DMS53 treated with DMSO at 0.1 percent for 48 hours (cell line): Measurements from ENCODE around the gene ARHGAP15.

Experiments
- DNase-seq: peaks from one replicate; lab custom pipeline; 2025; ENCODE audit not compliant: unreplicated experiment; lab: John Stamatoyannopoulos, UW

ARHGAP15 gene

DNA sequence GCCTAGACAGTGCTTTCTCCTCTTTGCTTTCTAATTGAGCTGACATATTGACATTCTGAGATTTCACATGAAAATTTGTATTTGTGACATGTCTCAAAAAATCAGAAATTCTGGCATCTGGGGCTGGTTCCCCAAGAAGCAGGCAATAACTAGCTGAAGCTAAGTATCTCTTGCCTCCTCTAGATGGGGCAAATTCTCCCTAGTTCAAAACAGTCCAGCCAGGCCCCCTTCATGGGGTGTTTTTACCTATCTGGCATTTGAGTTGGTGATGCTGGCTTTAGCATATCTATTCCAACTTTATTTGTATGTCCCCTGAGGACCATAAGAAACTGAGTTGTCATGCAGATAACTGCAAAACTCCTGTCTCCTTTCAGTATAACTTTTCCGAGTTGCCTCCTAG is 39.9 kb downstream of the ARHGAP15 start:
- DNase-seq: no peak

DNA sequence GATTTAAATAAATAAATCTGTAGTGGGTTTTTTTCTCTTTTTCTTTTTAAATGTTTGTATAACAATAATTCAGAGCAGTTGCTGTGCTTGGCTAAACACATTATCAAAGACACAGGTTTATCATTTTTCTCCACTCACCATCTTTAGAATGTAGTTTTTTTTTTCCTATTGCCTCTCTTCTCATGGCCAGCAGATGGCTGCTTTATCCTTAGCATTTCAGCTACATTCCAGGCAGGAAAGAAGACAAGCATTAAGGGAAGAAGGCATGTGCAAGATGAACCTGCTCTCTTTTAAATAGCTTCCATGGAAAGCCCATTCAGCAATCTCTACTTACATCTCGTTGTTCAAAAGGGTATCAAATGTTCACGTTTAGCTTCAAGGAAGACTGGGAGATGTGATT is 42.6 kb downstream of the ARHGAP15 start:
- DNase-seq: no peak

DNA sequence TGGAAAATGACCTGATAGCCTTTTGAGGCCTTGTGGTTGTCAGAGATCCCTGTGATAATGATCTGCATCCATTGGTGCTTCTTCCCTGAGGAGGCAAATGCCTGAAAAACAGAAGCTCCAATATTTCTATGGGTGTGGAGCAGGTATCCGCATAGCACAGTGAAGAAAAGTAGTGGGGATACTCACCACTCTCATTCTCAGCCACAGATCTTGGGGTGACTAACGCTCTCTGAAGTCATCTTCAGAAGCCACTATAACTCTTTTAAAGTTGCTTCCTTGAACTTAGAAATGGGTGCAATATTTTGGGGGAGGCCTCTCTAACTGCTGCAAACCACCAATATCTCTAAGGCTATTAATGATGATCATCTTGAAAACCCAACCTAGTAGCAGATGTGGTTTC is 46.2 kb downstream of the ARHGAP15 start:
- DNase-seq: no peak

DNA sequence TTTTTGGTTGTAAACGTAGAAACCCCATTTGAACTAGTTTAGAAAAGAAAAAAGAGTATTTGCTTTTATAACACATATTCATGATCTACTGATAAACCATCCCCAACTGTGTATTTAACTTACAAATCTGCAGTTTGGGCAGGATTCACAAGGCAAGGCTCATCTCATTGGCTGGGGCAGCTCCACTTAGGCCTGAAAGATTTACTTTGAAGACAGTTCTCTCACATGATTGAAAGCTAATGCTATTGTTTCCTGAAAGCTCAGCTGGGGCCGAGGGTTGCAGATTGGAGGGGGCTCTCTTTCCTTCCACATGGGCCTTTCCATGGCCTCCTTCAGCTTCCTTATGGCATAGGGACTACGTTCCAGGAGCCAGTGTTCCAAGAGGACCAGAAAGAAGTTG is 47.4 kb downstream of the ARHGAP15 start:
- DNase-seq: no peak

- DNase-seq: no peak
Observed at GRCh38 chr2:143177096-143177786, 48.0 kb downstream of the ARHGAP15 start.

DNA sequence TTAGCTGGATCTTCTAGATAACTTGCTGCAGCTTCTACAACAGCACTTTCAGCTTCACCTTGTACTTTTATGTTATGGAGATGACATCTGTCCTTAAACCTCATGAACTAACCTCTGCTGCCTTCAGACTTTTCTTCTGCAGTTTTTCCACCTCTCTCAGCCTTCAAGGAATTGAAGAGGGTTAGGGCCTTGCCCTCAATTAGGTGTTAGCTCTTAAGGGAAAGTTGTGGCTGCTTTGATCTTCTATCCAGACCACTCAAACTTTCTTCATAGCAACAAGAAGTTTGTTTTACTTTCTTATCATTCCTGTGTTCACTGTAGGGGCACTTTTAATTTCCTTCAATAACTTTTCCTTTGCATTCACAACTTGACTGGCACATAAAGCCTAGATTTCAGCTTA is 52.3 kb downstream of the ARHGAP15 start:
- DNase-seq: no peak

DNA sequence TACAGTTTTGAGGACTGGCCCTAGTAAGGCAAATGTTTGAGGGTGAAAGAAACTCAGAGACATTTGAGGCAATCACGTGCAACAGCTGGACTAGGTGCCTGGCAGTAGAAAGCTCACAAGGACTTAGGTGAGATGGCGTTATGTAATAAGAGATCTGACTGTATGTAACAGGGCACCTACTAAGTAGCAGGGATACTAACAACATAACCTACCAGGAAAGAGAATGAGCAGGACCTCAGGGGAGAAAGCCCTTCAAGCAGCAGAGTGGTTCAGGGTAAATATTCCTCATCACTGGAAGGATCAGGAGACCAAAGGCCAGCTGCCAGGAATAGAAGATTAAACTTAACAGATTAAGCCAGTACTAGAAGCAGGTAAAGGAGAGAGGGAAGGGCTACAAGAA is 53.4 kb downstream of the ARHGAP15 start:
- no peak for DNase-seq

GRCh38 chr2:143183804-143184463 is 54.7 kb downstream of the ARHGAP15 start:
- DNase-seq: no peak

- DNase-seq: no peak
Observed at GRCh38 chr2:143186876-143187275, 57.7 kb downstream of the ARHGAP15 start.

- DNase-seq: no peak
Observed at GRCh38 chr2:143190431-143190830, 61.2 kb downstream of the ARHGAP15 start.

GRCh38 chr2:143192106-143192505 is 62.9 kb downstream of the ARHGAP15 start:
- no peak for DNase-seq

GRCh38 chr2:143192716-143193115 is 63.5 kb downstream of the ARHGAP15 start:
- DNase-seq: no peak

- DNase-seq: no peak
Observed at GRCh38 chr2:143193121-143193520, 63.9 kb downstream of the ARHGAP15 start.

DNA sequence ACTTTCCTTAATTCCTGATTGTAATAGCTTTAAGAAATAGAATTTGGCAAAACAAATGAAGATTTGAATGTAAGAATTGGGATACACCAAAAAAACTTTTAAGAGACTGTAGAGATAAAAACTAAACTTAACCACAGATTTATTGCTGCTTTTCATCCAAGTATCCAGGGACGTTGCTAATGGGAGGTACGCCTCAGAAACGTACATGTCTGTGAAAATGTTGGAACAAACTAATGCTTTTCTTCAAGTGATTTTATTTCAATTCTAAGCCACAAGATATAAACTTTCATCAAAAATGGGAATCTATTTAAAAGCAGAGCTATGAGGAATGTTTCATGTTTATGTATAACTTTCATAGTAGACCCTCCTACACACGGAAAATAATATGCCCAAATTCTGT is 66.3 kb downstream of the ARHGAP15 start:
- no peak for DNase-seq

GRCh38 chr2:143204062-143204461 is 74.8 kb downstream of the ARHGAP15 start:
- DNase-seq: no peak

DNA sequence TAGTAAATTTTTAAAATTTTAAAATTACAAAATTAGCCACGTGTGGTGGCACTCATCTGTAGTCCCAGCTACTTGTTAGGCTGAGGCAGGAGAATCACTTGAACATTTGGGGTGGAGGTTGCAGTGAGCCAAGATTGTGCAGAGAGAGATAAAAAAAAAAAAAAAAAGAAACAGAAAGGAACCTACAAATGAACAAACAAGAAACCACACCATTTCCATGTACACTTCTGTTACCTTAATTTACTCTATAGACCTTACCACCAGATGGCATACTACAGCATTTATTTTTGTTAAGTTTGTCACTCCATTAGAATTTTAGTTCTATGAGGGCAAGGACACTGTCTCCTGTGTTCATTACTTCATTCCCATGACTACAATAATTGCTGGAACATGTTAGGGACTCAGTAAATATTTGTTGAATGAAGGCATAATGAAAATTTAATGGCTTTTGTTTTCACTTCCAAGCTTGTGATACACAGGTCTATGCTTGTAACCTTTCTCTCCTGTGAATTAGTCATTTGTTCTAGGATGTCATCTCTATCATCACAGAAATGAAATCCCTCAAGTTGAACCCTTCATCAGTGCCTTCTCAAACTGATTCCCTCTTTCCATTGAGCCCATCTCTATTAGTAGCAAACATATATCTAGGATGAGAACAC is 76.0 kb downstream of the ARHGAP15 start:
- DNase-seq: no peak

DNA sequence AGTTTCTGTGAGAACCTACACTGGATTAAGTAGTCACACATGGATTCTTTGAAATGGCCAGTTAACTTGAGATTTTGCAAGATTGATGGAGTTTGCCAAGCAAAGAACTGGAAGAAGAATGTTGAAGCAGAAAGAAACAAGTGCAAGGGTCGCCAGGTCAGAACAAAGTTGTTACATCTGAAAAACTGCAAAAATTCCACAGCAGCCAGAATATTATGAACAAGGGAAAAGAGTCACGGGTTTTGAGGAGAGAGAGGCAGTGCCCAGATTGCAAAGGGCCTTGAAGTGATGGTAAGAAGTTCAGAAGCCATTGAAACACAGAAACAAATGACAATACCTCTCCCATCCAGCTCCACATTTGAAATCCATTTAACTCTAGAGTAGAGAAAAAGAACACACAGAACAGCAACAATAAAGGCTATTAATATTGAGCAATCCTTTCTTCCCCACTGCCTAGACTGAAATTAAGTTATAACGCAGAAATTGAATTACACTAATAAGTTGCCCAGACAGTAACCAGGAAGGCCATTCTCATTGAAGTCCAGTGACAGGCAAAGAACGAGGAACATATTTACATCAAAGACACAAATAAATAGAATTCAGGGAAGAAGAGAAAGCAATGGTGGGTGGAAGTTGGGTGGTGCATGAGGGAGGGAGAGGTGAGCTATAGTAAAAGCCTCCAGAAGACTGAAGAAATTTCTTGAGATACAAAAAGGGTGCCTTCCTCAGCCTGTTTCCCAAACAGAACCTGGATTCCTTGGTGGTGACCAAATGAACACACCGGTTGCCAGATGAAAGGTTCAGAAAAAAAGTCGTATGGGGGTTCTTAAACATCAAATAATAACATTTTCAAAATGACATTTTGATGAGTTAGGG is 80.6 kb downstream of the ARHGAP15 start:
- DNase-seq: no peak

GRCh38 chr2:143210446-143210819 is 81.2 kb downstream of the ARHGAP15 start:
- DNase-seq: no peak

DNA sequence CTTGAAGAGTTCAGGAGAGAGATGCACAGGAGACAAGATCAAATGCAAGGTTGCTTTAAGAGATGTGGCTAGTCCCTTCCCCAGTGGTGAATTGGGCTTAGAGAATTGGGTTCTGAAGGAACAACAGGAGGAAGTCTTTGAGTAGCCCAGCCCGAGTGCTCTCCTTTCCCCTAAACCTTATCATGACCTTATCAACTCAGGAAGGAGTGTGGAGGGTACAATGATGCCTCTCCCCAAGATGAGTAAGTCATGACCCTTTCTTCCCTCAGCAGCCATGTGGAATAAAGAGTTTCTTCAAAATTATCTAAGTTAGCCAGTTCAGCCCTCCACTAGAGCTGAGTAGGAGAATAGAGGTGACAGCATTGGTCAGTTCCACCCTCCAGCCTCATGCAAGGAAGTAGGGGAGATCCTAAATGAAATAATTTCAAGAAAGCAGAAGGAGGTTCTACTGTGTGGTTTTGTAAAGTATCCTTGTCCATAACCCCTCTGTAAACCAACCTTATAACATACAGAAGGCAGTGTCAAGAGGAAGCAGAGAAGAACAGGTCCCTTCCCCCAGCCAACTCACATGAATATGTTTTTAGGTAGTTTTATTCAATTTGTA is 88.4 kb downstream of the ARHGAP15 start:
- no peak for DNase-seq

GRCh38 chr2:143218621-143219020 is 89.4 kb downstream of the ARHGAP15 start:
- DNase-seq: no peak

DNA sequence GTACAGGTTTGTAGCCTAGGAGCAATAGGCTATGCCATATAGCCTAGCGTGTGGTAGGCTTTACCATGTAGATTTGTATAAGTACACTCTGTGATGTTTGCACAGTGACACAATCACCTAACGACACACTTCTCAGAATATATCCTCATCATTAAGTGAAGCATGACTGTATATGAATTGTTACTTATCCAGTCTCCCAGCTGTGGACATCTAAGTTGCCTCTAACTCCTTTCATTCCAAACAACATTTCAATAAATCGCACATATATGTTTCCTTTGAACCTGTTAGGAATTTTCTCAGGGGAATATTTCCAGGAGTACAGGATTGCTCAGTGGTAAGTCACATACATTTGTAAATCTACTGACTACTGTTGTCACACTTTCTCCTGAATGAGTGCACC is 90.0 kb downstream of the ARHGAP15 start:
- DNase-seq: peak; percentile 44
